DND-41 (cell line): ENCODE results near the gene ARHGEF33.

Experiments used
- ATAC-seq: fragments of 200-7000 bp; cut with Tn5 transposase; 3 replicates; pipeline ENCODE4 v1.9.1; 2021; ENCODE audit warnings: low read depth; ENCODE audit not compliant: insufficient read depth
- DNase-seq: peaks from one replicate; pipeline ENCODE4 v3.0.0-alpha.2; 2020
- H2AFZ ChIP-seq: 2 replicates; pipeline ENCODE4 v1.6.0; 2012; ENCODE audit warnings: low read depth, low read length
- H3K27ac ChIP-seq: 2 replicates; pipeline ENCODE4 v1.5.1; 2012; ENCODE audit warnings: low read length, inconsistent platforms
- H3K27me3 ChIP-seq: fragments of 200-600 bp; sonication (generic); 2 replicates; pipeline ENCODE4 v1.6.0; 2012; ENCODE audit warnings: low read length, mild to moderate bottlenecking, inconsistent platforms; ENCODE audit not compliant: insufficient read depth, poor library complexity
- H3K36me3 ChIP-seq: 2 replicates; pipeline ENCODE4 v1.5.1; 2012; ENCODE audit warnings: low read length, inconsistent platforms; ENCODE audit not compliant: insufficient read depth
- H3K4me1 ChIP-seq: 2 replicates; pipeline ENCODE4 v1.5.1; 2012; ENCODE audit warnings: mild to moderate bottlenecking, low read length; ENCODE audit not compliant: insufficient read depth
- H3K4me2 ChIP-seq: 2 replicates; pipeline ENCODE4 v1.6.0; 2012; ENCODE audit warnings: mild to moderate bottlenecking, moderate library complexity, low read length, inconsistent platforms; ENCODE audit not compliant: insufficient read depth
- H3K4me3 ChIP-seq, 2 experiments: fragments of 200-600 bp in 1 of 2; shearing (Covaris generic) in 1 of 2; 2 replicates each; pipeline ENCODE4 v1.5.1; 2012 to 2016; ENCODE audit warnings: inconsistent platforms in 2 of 2, low read length in 2 of 2, mild to moderate bottlenecking in 2 of 2, low read depth in 1 of 2, moderate library complexity in 1 of 2
- H3K79me2 ChIP-seq: 2 replicates; pipeline ENCODE4 v1.6.0; 2012; ENCODE audit warnings: low read length, inconsistent platforms; ENCODE audit not compliant: insufficient read depth
- H3K9ac ChIP-seq: 2 replicates; pipeline ENCODE4 v1.6.0; 2012; ENCODE audit warnings: low read depth, mild to moderate bottlenecking, inconsistent platforms, low read length, moderate library complexity
- H3K9me3 ChIP-seq: 2 replicates; pipeline ENCODE4 v1.5.1; 2012; ENCODE audit warnings: low read length, moderate library complexity, mild to moderate bottlenecking, inconsistent platforms; ENCODE audit not compliant: insufficient read depth, severe bottlenecking
- H4K20me1 ChIP-seq: 2 replicates; pipeline ENCODE4 v1.6.0; 2012; ENCODE audit warnings: low read length; ENCODE audit not compliant: insufficient read depth
- CTCF ChIP-seq: IDR thresholded peaks from 2 replicates; pipeline ENCODE4 v1.5.1; 2012; ENCODE audit warnings: borderline replicate concordance, low read length, moderate library complexity, mild to moderate bottlenecking; ENCODE audit not compliant: poor library complexity, severe bottlenecking; ENCODE audit errors: extremely low read depth
- EZH2 ChIP-seq: IDR thresholded peaks from 3 replicates; pipeline ENCODE4 v1.6.1; 2012; ENCODE audit warnings: borderline replicate concordance, low read depth, mild to moderate bottlenecking, moderate library complexity, low read length, inconsistent platforms; ENCODE audit not compliant: severe bottlenecking

The ARHGEF33 gene

GRCh38 chr2:38966678-38967077 is 77.0 kb downstream of the ARHGEF33 start:
- no peaks in the 10 kb centered on the region for H3K9me3 ChIP-seq
- H3K9ac ChIP-seq, result no peak overlapping the region
- H3K79me2 ChIP-seq, result no peaks in the 10 kb centered on the region
- TF ChIP-seq CTCF, result no peak
- TF ChIP-seq EZH2, result no peak
- H2AFZ ChIP-seq, result 0 out of 2 replicates have a peak overlapping the region, but pooled peaks have one; percentile 22
- H3K4me2 ChIP-seq, result no peak overlapping the region
- H4K20me1 ChIP-seq, result no peaks in the 10 kb centered on the region
- H3K4me3 ChIP-seq, result no peak overlapping the region
- DNase-seq (no peak), ATAC-seq (no peak)
- H3K27me3 ChIP-seq, result no peaks in the 10 kb centered on the region
- H3K27ac ChIP-seq, result no peak overlapping the region
- no peaks in the 10 kb centered on the region; the same call in 1 of the 2 replicates for H3K4me1 ChIP-seq
- no peaks in the 10 kb centered on the region for H3K36me3 ChIP-seq

DNA sequence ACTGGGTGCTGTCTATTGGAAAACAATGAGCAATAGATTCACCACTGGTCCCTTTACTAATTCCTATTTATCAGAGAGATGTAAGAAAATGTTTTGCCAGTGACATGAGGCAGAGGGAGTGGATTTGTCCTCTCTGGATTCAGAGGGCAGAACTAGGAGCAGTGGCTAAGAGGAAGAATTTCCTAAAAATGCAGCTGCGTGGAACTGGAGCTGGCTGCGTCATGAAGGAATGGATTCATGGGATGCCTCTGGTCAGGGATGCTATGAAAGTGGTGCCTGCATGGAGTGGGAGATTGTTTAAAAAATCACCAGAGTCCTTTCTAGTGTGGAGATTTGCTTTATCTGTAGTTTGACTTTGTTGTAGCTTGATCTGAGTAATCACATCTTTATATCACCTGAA is 78.3 kb downstream of the ARHGEF33 start:
- ATAC-seq (no peak), DNase-seq (no peak)
- Histone ChIP-seq H3K27ac (no peak overlapping the region), H3K79me2 (no peaks in the 10 kb centered on the region), H3K9me3 (no peaks in the 10 kb centered on the region), H3K4me1 (no peaks in the 10 kb centered on the region), H3K9ac (no peak overlapping the region), H2AFZ (no peak overlapping the region), H3K4me3 (no peak overlapping the region), H4K20me1 (no peaks in the 10 kb centered on the region), H3K4me2 (no peak overlapping the region), H3K36me3 (no peaks in the 10 kb centered on the region), H3K27me3 (no peaks in the 10 kb centered on the region)
- TF ChIP-seq CTCF (no peak), EZH2 (no peak)

GRCh38 chr2:38971377-38971776 is 81.7 kb downstream of the ARHGEF33 start:
- DNase-seq (no peak), ATAC-seq (no peak)
- H3K27me3 ChIP-seq, result no peaks in the 10 kb centered on the region
- H2AFZ ChIP-seq, result no peak overlapping the region
- no peak for TF ChIP-seq EZH2
- no peak for TF ChIP-seq CTCF
- no peaks in the 10 kb centered on the region for H3K79me2 ChIP-seq
- no peak overlapping the region for H3K9ac ChIP-seq
- H3K36me3 ChIP-seq, result no peaks in the 10 kb centered on the region
- H4K20me1 ChIP-seq, result no peaks in the 10 kb centered on the region
- no peak overlapping the region for H3K27ac ChIP-seq
- no peaks in the 10 kb centered on the region for H3K4me1 ChIP-seq
- no peaks in the 10 kb centered on the region for H3K9me3 ChIP-seq
- H3K4me3 ChIP-seq, result no peak overlapping the region
- H3K4me2 ChIP-seq, result no peak overlapping the region

DNA sequence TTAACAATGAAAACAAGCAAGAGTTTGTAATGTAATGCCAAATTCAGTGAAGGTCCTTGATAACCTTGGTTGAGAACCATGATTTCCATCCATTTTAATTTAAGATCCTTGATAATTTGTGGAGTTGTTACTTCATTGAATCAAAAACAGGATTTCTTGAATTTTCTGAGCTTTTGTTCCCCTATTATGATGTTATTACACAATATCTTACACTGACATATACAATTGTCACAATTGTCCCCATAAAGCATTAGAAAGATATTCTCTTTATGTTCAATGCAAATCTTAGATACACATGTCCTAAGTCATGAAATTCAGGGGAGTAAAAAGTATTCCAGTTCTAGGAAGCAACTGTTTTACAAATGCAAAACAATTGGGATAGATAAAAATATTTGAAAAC is 83.6 kb downstream of the ARHGEF33 start:
- H3K4me3 ChIP-seq, result no peak overlapping the region
- no peak for ATAC-seq

More for the DNA sequence above, 83.6 kb downstream of the ARHGEF33 start:
- Histone ChIP-seq H3K4me1 (no peaks in the 10 kb centered on the region), H2AFZ (no peak overlapping the region), H3K4me2 (no peak overlapping the region), H3K79me2 (no peaks in the 10 kb centered on the region), H3K9ac (no peak overlapping the region), H3K9me3 (no peaks in the 10 kb centered on the region), H3K27ac (no peak overlapping the region), H4K20me1 (no peaks in the 10 kb centered on the region), H3K27me3 (no peaks in the 10 kb centered on the region), H3K36me3 (no peaks in the 10 kb centered on the region)
- no peak for TF ChIP-seq EZH2
- no peak for TF ChIP-seq CTCF
- DNase-seq, result no peak
